GM18505 (cell line): ENCODE results near the gene ADCY1.

ENCODE experiments used
- ATAC-seq: cut with Tn5 transposase; IDR thresholded peaks from one replicate; pipeline ENCODE4 v1.9.1; 2021; ENCODE audit not compliant: unreplicated experiment
- POLR2A ChIP-seq: IDR thresholded peaks from 4 replicates; pipeline ENCODE4 v1.6.1; 2011; ENCODE audit warnings: borderline replicate concordance; ENCODE audit not compliant: insufficient read depth, insufficient read length; ENCODE audit errors: extremely low read depth

Gene ADCY1

DNA sequence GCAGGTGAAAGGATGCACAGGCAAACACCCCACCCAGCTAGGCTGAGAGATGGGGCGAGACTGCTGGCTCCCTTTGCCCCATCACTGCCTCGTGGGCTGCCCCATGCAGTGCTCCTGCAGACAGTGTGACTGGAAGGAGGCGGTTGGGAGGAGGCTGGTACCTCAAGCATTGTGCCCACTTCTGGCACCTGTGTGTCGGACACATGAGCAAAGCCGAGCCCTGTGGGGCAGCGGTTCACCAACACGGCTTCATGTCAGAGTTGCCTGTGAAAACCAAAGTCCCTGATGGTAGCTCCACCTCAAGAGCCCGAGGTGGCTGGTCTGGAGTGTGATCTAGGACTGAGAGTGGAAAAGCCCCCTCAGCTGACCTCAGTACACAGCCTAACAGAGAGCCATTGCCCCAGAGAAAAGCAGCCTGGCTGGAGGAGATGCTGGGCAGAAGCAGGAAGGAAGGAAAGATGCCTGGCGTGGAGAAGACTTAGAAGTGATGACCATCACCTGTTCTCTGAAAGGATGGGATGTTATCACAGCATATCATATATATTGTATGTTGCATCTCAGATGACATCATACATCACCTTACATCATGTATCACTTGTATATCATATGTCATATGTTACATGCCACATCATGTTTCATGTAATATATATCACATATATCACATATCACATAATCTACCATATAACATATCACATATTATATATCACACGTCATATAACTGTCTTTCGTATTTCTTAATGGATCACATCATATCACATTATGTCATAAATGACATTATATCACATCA lies 75.6 kb downstream of the ADCY1 start:
- no peak for ATAC-seq

DNA sequence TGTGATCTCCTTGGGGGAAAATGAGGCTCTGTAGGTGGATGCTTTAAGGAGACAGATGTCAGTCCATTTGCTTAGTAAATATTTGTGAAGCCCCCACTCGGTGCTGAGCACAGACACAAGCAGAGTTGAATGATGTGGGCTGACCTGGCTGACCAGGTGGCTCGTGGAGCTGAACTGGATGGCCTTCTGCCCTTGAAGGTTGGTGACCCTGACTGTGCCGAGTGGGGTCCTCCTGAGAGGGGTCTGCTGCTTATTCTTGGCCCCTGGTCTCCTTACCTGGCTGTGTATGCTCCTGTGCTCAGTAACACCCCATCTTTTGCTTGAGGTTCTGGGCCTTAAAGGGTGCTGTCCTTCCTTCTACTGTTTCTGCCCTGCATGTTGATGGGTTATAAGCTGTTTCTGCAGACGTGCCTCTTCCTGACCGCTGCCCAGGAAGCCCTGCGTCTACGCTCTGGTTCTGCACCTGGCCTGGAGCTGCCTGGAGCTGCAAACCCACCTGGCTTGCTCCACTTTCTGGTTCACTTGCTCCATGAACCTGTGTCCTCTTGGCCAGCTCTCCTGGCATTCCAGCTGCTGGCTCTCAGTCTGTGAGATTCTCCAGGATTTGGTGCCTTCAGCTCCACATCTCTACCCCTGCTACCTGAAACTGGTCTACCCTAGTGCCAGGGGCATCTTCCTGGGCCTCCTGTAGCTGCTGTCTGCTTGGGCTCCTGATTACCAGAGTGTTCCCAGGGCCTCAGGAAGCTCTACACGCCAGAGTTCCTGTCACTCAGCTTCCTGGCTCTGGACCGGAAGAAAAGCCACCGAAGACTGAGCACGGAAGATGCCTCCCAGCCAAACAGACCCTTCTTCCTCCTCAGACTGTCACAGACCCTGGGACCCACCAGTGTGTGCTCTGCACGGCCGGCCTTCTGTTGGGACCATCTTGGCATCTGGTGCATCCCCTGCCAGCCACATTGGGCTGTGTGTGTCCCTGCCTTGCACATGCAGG lies 76.5 kb downstream of the ADCY1 start:
- no peak for TF ChIP-seq POLR2A
- no peak for ATAC-seq

More for the DNA sequence above, 75.6 kb downstream of the ADCY1 start:
- no peak for TF ChIP-seq POLR2A

DNA sequence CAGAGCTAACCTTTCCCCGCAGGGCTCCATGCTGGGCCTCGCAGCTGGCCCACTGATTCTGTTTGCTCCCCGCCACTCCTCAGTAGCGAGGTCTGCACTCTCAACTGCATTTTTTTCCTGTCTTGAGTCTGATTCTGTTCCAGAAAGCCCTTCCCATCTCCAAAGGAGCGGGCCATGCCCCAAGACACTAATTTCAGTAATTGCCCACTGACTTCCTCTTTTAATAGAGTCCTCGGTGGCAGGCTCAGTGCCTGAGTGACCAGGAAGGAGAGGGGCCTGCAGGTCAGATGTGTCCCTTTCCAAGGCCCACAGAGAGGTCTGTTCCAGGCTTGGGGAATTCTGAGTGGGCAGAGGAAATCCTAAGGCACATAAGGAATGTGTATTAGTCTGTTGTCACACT lies 77.4 kb downstream of the ADCY1 start:
- TF ChIP-seq POLR2A, result no peak
- ATAC-seq, result no peak

DNA sequence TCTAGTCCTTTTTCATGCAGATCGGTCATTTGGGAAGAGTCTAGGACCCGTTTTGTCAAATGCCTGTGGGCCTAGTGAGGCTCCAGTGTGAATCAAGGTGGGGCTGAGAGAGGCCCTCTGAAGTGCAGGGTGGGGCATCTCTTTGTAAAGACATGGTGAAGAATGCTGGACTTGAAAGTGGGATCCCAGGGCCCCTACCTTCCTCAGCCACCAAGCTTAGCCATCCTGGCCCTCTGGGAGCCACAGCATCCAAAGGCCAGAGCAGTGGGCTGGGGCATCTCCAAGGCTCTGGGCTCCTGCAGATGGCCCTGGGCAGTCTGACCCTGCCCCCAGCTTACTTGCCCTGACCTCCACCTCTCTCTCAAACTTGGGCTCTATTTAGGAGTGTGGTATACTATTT lies 78.5 kb downstream of the ADCY1 start:
- no peak for TF ChIP-seq POLR2A

DNA sequence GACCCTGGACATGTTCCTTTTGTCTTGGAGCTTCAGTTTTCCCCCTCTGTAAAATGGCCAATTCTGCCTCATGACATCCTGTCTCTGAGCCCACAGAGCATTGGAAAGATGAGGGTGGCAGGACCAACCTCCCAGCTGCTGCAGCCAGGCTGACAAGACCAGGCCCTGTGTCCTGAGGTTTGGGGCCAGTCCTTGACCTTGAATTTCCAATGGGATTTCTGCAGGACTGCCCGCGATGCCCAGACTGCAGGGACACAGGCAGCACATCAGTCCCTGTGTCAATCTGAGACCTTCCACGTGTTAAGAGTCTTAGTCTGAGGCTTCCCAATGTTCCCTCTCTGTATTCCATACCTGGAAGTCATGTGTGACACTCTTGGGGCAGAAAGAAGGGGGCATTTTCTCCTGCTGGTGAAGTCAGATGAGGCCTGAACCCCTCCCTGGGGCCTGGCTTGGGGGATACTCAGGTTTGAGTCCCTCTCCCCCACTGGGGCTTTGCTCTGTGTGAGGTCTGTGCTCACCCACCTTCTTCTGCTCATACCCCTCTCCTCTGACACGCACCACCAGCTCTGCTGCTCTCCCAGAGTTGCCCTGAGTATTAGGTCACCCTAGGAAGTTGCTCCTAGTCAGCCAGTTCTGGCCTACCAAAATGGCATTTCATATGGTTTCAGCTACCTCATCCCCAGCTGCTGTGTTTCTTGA lies 79.2 kb downstream of the ADCY1 start:
- no peak for TF ChIP-seq POLR2A
- ATAC-seq, result no peak

More for the DNA sequence above, 78.5 kb downstream of the ADCY1 start:
- no peak for ATAC-seq

DNA sequence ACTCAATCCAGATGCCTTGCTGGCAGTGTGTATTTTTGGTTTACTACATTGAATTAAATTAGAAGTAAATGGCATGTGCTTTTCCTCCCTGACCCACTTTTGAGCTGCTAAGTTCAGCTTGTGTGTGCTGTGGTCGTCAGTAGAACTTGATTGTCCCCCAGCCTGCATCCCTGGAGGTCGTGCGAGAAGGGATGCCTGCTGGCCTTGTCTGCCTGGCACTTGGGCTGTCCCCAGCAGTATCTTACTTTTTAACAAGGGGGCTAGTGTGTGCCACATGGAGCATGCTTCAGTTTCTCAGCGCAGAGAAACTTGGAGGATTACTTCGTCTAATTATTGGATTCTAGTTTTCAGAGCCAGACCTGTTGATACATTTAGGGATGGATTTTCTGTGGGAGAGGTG lies 80.2 kb downstream of the ADCY1 start:
- TF ChIP-seq POLR2A, result no peak
- ATAC-seq, result no peak

DNA sequence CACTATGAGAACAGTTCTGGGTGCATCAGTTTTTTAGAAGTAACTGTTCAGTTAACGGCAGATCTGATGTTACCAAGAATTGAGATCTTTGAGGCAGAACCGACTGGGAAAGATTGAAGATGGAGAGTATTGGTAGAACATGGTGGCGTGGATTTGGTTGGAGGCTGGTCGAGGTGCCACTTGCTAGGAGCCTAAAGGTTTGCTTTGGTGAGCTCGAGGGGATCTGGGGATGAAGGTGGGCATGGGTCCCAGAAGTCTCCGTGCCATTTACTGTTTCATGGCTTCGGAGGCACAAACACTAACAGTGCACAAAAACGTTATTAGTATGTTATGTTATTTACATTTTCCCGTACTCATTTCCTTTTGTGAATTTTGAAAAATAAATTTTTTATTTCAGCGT lies 81.4 kb downstream of the ADCY1 start:
- no peak for ATAC-seq
- no peak for TF ChIP-seq POLR2A

DNA sequence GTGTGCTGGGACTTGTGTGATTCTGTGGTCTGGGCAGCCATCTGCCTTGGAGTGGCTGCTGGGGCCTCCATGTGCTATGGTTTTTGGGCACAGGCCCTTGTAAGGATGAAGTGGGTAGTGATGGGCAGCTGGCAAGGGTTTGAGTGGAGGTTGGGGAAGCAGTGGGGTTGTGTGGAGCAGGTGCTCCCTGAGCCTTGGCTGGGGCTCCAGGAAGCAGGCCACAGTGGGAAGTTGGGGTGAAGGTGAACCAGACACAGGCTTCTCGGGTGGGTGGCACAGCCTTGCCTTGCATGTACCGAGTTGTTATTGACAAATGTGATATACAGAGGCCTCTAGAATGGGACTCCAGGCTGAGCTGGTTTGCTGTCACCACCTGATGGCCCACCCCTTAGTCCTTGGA lies 82.3 kb downstream of the ADCY1 start:
- no peak for TF ChIP-seq POLR2A

DNA sequence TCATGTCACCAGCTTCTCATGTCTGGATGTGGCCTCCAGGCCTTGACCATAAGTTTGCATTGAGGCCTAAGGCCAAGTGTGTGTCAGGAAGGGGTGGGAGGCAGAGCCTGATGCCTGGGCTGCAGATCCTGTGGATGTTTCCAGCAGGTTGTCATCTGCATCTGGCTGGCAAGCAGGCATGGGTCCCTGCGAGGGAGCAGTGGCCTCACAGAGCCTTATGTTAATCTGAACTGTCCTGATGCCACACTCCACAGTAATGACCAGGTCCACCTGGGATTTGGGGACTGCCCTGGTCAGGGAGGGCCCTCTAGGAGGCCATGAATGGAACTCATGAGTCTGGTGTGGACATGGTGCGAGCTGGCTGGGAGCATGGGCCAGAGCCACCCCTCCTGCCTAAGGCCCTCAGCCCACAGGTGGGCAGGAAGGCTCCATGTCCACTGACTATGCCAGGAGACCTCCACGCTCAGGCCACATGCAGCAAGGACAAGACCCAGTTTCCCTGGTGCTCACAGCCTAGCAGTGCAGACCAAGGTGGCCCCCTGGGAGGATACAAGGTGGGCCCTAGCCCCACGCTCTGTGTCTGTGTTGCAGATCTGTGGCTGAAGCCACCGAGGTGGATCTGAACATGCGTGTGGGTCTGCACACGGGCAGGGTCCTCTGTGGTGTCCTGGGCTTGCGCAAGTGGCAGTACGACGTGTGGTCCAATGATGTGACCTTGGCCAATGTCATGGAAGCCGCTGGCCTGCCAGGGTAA lies 83.1 kb downstream of the ADCY1 start:
- no peak for TF ChIP-seq POLR2A
- no peak for ATAC-seq

More for the DNA sequence above, 82.3 kb downstream of the ADCY1 start:
- no peak for ATAC-seq

DNA sequence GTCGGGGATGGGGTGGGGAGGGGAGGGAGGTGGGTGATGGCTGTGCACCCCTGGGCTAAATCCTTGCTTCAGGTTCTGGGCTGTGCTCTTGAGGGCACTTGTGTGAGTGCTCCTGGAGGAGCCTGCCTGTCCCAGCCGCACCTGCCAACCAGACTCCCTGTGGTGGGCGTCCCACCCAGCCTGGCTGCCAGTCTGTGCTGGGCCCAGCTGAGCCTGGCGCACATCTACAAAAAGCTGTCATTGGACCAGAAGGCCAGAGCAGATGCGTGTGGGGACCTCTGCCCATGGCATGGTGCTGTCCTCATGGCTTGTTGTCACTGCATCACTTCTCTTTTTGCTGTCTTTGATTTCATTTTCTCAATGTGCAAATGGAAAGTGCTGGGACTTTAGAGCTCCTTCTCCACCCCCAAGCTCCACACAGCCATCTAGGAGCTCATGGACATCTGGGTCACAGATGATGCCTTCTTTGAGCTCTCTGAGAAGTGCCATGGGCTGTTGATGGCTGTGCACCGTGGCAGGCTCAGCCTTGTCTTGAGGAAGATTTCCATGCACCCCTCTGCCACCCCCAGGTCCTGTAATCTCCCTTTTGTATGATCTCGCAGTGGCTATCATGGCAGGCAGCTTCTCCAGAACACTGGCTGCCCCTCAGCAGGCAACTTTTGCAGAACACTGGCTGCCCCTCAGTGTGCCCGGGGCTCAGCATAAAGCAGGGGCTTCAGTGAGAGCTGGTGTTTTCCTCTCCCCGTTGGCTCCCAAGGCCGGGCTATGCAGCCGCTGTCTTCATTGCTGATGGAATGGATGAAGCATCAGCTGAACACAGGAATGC lies 83.9 kb downstream of the ADCY1 start:
- no peak for ATAC-seq
- no peak for TF ChIP-seq POLR2A

DNA sequence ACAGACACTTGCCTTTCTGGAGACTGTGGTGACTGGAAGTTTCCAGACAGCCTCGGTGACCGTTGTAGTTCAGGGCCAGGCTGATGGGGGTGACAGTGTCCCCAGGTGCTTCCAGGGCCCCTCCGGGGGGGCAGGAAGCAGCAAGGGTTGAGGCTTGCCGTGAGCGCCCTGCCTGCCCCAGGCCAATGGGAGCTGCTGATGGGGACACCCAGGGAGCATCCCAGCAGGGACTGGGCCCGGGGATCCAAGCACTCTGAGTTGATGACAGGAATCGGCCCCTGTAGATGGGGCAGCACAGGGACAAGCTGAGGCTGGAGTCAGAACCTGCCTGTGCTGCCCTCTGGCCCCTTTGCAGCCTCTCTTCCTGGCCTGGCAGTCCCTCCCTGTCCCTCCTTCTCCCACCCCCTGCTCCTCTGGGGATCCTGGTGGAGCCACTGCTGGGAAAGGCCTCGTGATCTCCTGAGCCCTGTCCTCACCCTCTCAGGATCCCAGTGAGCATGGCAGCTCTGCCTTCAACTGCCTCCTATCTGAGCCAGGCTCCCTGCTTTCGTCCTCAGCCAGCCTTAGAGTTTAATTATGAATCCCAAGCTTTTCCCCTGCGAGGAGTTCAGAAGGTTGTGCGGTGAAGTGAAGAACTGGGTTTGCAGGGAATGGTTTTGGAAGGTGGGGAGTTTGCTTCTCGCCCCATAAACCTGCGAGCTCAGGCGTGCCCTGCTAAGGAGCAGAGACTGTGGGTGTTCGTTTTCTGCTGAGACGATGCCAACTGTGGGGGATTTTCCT lies 84.7 kb downstream of the ADCY1 start:
- TF ChIP-seq POLR2A, result no peak
- ATAC-seq, result no peak

DNA sequence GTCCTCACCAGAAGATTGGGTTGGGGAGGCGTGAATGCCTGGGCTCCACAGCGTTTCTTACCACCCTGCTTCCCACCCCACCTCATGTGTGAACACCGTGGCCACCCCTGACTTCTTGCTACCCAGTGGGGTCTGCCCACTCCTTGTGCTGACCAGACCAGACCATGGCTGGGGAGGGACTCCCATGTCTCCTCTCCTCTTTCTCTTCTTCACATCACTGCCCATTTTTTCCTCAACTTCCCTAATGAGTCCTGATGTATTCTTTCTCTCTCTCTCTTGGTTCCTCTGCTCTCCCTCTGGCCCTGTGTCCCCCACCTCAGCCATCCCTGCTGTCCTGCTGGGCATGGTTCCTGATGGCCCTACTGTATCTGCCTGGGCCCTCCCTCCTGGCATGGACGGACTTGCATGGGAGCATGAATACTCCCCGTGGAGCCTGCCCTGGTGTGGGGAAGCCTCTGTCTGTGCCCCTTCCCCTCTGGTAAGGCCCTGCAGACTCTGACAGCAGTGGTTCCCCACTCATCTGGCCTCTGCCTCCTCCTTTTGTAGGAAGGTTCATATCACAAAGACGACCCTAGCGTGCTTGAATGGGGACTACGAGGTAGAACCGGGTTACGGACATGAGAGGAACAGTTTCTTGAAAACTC lies 85.5 kb downstream of the ADCY1 start:
- TF ChIP-seq POLR2A, result no peak
- ATAC-seq, result no peak
